ENCODE data around the gene ACRV1. TPM values are rescaled to one million over a fixed set of nuclear protein-coding genes. Genes with fewer than 3 reads are reported as not detected.

ACRV1 gene
- total RNA-seq, 1 experiment from 2014 or later = 0.26 TPM

- no TSS peak for BruUV-seq (replicated peaks)
- POLR2A ChIA-PET = no interaction called here
Measured at GRCh38 chr11:125624756-125625213, 55.9 kb downstream of the ACRV1 start, which contains the start of gene CHEK1. TSS of gene CHEK1 (plus strand) at chr11:125625163. CDS start at chr11:125626769, 1,606 bp downstream.

GRCh38 chr11:125623064-125623463, 57.6 kb downstream of the ACRV1 start:
- peaks cover 43% of the 10 kb centered on the region for H3K36me3 ChIP-seq (ENCODE audit: control insufficient read depth, insufficient read depth, low read length)
- intact Hi-C loops (cut with micrococcal nuclease; ENCODE audit: unreplicated experiment) = no loop called here
- H3K4me1 ChIP-seq (ENCODE audit: control insufficient read depth, insufficient read depth, low read length) = peaks cover 29% of the 10 kb centered on the region
- ATAC-seq (no peak), DNase-seq (ENCODE audit: low read depth, low spot score) (no peak)
- H3K27ac ChIP-seq (ENCODE audit: low read length) = 0 out of 2 replicates have a peak overlapping the region, but pooled peaks have one; percentile 29
- ChIA-PET POLR2A (no interaction called here), CTCF (interaction anchor here (0.6 to 0.7 kb wide), 2 partner anchors 194 to 378 kb away, joined by 3 to 10 read pairs; no protein-coding TSS in a partner anchor)
- no peak overlapping the region for H3K4me3 ChIP-seq (ENCODE audit: low read depth in 2 of 2, low read length in 2 of 2)
- H3K9me3 ChIP-seq (ENCODE audit: control insufficient read depth, insufficient read depth, low read depth, low read length) = no peaks in the 10 kb centered on the region
- in situ Hi-C loops (cut with HindIII; ENCODE audit: low pct_unique_long_range_greater_than_20kb, low sequenced_read_pairs) = no loop called here
- BruUV-seq (replicated peaks) = no TSS peak
- TF ChIP-seq REST (IDR thresholded peaks at IDR 0.05; ENCODE audit: insufficient read depth in 1 of 2, low read depth in 2 of 2, low read length in 1 of 2) (no peak), POLR2AphosphoS5 (IDR thresholded peaks at IDR 0.05; ENCODE audit: low read depth, low read length) (0 out of 2 replicates have a peak, but pooled peaks have one; percentile 51), TCF7L2 (IDR thresholded peaks at IDR 0.05; ENCODE audit: low read depth, low read length) (no peak), CTCF (IDR thresholded peaks at IDR 0.05) (no peak)
- no peaks in the 10 kb centered on the region for H3K27me3 ChIP-seq (ENCODE audit: control insufficient read depth, insufficient read depth, low read length)

More at GRCh38 chr11:125624756-125625213, 55.9 kb downstream of the ACRV1 start, which contains the start of gene CHEK1:
- Histone ChIP-seq H3K4me1 (ENCODE audit: control insufficient read depth, insufficient read depth, low read length) (peaks cover 29% of the 10 kb centered on the region), H3K9me3 (ENCODE audit: control insufficient read depth, insufficient read depth, low read depth, low read length) (no peaks in the 10 kb centered on the region), H3K27me3 (ENCODE audit: control insufficient read depth, insufficient read depth, low read length) (no peaks in the 10 kb centered on the region), H3K27ac (ENCODE audit: low read length) (peak within 1 kb of the TSS; percentile 87), H3K4me3 (ENCODE audit: low read depth in 2 of 2, low read length in 2 of 2) (peak within 1 kb of the TSS; percentile 67 to 74), H3K36me3 (ENCODE audit: control insufficient read depth, insufficient read depth, low read length) (peaks cover 31% of the 10 kb centered on the region)
- DNase-seq (ENCODE audit: low read depth, low spot score) (no peak), ATAC-seq (no peak)
- intact Hi-C loops (cut with micrococcal nuclease; ENCODE audit: unreplicated experiment) = loop anchor here (5.0 kb wide), 1 partner anchor 248 kb away; no protein-coding TSS in a partner anchor
- CTCF ChIA-PET = no interaction called here
- no peak for TF ChIP-seq CTCF (IDR thresholded peaks at IDR 0.05)
- no peak for TF ChIP-seq SIN3A (IDR thresholded peaks at IDR 0.05; ENCODE audit: borderline replicate concordance, insufficient read depth, low read depth, low read length)
- TF ChIP-seq POLR2AphosphoS5 (IDR thresholded peaks at IDR 0.05; ENCODE audit: low read depth, low read length) = no peak
- TF ChIP-seq REST (IDR thresholded peaks at IDR 0.05; ENCODE audit: insufficient read depth in 1 of 2, low read depth in 2 of 2, low read length in 1 of 2) = no peak
- TF ChIP-seq TCF7L2 (IDR thresholded peaks at IDR 0.05; ENCODE audit: low read depth, low read length) = no peak
- in situ Hi-C loops (cut with HindIII; ENCODE audit: low pct_unique_long_range_greater_than_20kb, low sequenced_read_pairs) = no loop called here
